Hair follicular keratinocyte (primary cell): ENCODE results near the gene C6orf141. TPM values are rescaled to one million over a fixed set of nuclear protein-coding genes. Genes with fewer than 3 reads are reported as not detected.

Experiments
- total RNA-seq: library from RNA; depleted of rRNA; stranded (reverse); fragments of >200 nt; gene quantifications from 2 replicates; pipeline ENCODE4 v1.2.3, GENCODE V29; 2015

The C6orf141 gene
- total RNA-seq: 21.5 and 23.2 TPM in 2 replicates

DNA sequence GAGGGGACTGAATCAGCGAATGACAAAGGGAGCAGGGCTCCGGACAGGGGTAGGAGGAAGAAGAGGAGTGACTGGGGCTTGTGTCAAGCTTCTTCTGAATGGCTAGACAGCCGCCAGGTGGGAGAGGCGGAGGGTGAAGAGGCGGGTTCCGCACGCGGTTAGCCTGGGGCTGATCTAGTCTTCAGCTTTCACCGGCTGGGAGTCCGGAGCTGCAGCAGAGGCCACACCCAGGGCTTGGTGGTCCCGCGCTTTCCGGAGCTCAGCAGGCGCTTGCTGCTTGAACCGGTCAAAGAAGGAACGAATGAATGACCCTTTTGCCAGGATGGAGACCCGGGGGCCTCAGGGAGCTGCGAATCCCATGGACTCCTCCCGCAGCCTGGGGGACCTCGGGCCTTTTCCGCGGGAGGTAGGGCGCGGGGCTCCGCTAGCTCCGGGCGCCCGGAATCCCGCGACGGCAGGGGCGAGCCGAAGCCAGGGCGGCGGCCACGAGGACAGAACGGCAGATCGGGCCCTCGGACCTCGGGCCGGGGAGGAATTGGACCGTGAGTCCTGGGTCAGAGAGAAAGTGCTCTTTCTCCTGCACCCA lies at the start of gene C6orf141:
Gene C6orf141 (plus strand): TSS at position 177 of the 586 bp plus-strand sequence. CDS start 125 bp downstream, at position 302.

Other genes starting within 250 kb of the C6orf141 start
- gene MMUT, start 87.4 kb upstream of the C6orf141 start, total RNA-seq: 7.2 and 10.8 TPM in 2 replicates
- gene CENPQ, start 87.3 kb upstream of the C6orf141 start, total RNA-seq: 6.6 and 10.5 TPM in 2 replicates
- gene GLYATL3, start 50.7 kb upstream of the C6orf141 start, total RNA-seq: not detected in 2 replicates
- not detected in 2 replicates for gene RHAG, start 86.2 kb downstream of the C6orf141 start, total RNA-seq
- not detected in 2 replicates for gene CRISP2, start 162.9 kb downstream of the C6orf141 start, total RNA-seq
- not detected in 2 replicates for gene CRISP3, start 193.7 kb downstream of the C6orf141 start, total RNA-seq
- gene PGK2, start 236.6 kb downstream of the C6orf141 start, total RNA-seq: not detected in 2 replicates